Left renal pelvis (tissue), 4 donors: ENCODE results near the gene GFOD2. TPM values are rescaled to one million over a fixed set of nuclear protein-coding genes. Genes with fewer than 3 reads are reported as not detected.

ENCODE experiments used
- DNase-seq, 4 donors: peaks; one replicate each; pipeline ENCODE4 v3.0.0-alpha.2; 2013; ENCODE audit warnings: low read depth in 4 of 4, low spot score in 3 of 4
- polyA plus RNA-seq, 4 donors: library from polyadenylated mRNA; unstranded; fragments of 120-200 nt; gene quantifications; one replicate each; pipeline ENCODE4 v1.2.1, GENCODE V29; 2013; ENCODE audit not compliant: insufficient read length in 4 of 4

GFOD2 gene
- polyA plus RNA-seq, 4 donors = 17.7 to 24.5 (median 20.7) TPM

- DNase-seq = no peak
Observed at GRCh38 chr16:67733734-67734470, 14.8 kb upstream of the GFOD2 start.

GRCh38 chr16:67731753-67732095 is 12.6 kb upstream of the GFOD2 start:
- DNase-seq = no peak

- no peak for DNase-seq
Observed at GRCh38 chr16:67731071-67731752, 12.1 kb upstream of the GFOD2 start.

- no peak for DNase-seq
Observed at GRCh38 chr16:67730326-67730725, 11.2 kb upstream of the GFOD2 start.

GRCh38 chr16:67729636-67730248 is 10.6 kb upstream of the GFOD2 start:
- DNase-seq = no peak

- no peak for DNase-seq
Observed at GRCh38 chr16:67727521-67728485, 8.7 kb upstream of the GFOD2 start.

- DNase-seq = no peak
Observed at GRCh38 chr16:67726106-67727034, 7.3 kb upstream of the GFOD2 start.

GRCh38 chr16:67723911-67724305 is 4.8 kb upstream of the GFOD2 start:
- no peak for DNase-seq

- no peak for DNase-seq
Observed at GRCh38 chr16:67723151-67723910, 4.2 kb upstream of the GFOD2 start.

GRCh38 chr16:67720236-67720635 is 1.1 kb upstream of the GFOD2 start:
- DNase-seq = no peak

- DNase-seq = no peak
Observed at GRCh38 chr16:67719778-67720144, 645 bp upstream of the GFOD2 start.

- no peak for DNase-seq
Observed at GRCh38 chr16:67718668-67719047, 458 bp downstream of the GFOD2 start.

GRCh38 chr16:67716097-67716496 is 3.0 kb downstream of the GFOD2 start:
- no peak for DNase-seq

- no peak for DNase-seq
Observed at GRCh38 chr16:67714522-67714921, 4.6 kb downstream of the GFOD2 start.

GRCh38 chr16:67713647-67714273 is 5.4 kb downstream of the GFOD2 start:
- no peak for DNase-seq

GRCh38 chr16:67710607-67711006 is 8.5 kb downstream of the GFOD2 start:
- no peak for DNase-seq

- DNase-seq = no peak
Observed at GRCh38 chr16:67709050-67709449, 10.1 kb downstream of the GFOD2 start.

GRCh38 chr16:67708368-67708771 is 10.7 kb downstream of the GFOD2 start:
- DNase-seq = no peak

GRCh38 chr16:67707790-67708189 is 11.3 kb downstream of the GFOD2 start:
- DNase-seq = no peak
